ENCODE measurements around the gene SMARCB1.

SMARCB1 gene

GRCh38 chr22:23781065-23781464 lies 5.7 kb upstream of the SMARCB1 start:
- DNase-seq, result no peak

DNA sequence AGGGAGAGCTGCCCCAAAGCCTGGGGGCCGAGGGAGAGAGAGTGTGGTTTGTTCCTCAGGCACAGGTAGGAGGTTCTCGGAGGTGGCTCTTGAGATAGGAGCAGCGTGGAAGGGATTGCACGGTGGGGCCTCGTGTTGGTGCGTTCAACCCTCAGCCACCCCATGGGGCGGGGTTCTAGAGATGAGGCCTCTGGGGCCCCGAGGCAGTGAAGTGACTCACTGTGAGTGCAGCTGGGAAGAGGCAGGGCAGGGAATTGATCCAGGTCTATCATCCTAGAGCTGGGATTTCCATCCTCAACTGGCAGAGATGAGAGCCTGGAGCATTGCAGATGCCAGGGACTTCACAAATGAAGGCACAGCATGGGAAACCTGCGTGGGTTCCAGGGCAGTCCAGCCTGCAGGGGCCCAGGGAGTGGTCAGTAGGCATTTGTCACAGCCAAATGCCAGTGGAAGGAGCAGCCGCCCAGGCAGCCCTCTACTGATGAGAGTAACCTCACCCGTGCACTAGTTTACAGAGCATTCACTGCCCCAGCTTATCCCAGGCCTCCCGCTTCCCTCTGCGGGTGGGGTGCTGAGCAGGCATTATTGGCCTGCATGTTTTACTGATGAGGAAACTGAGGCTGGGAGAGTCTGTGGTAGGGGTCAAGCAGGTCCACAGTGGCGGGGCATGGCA lies 5.1 kb upstream of the SMARCB1 start:
- no peak for DNase-seq

GRCh38 chr22:23782252-23782651 lies 4.5 kb upstream of the SMARCB1 start:
- no peak for DNase-seq

DNA sequence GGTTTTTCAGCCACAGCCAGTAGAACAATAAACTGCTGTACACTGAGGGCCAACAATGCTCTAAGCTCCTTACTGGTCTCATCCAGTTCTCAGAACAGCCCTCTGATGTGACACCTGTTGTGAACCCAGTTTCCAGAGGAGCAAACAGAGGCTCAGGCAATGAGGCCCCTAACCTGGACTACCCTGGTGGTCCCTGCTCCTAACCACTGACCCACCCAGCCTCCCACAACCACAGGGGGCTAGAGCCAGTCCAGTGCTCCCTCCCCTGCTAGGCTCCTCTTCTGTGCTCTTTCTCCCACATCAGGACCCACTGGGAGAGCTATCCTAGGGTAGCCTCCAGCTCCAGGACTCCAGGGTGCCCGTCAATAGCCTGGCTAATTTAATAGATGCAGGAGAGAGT lies 4.1 kb upstream of the SMARCB1 start:
- DNase-seq, result no peak

GRCh38 chr22:23783265-23784150 lies 3.3 kb upstream of the SMARCB1 start:
- no peak for DNase-seq

- no peak for DNase-seq
These were observed 2.5 kb upstream of the SMARCB1 start for GRCh38 chr22:23784215-23784732.

DNA sequence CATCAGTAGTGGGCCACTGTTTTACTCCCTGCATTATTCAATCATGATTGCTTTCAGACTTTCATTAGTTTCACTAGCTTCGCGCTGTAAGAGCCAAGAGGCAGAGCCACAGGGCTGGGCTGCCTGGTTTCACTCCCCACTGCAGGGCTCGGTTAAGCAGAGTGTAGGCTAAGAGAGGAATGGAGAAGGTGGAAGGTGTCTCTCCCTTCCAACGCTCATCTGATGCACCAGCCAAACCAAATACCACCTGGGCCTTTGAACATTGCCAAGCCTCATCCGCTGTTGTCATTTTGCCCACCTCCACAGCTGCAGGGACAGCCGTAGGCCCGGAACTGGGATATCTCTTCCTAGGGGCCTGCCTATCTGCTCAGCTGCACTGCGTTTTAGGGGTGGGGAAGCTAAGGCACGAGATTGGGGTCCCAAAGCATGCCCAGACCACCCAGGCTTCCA lies 480 bp upstream of the SMARCB1 start:
- no peak for DNase-seq

DNA sequence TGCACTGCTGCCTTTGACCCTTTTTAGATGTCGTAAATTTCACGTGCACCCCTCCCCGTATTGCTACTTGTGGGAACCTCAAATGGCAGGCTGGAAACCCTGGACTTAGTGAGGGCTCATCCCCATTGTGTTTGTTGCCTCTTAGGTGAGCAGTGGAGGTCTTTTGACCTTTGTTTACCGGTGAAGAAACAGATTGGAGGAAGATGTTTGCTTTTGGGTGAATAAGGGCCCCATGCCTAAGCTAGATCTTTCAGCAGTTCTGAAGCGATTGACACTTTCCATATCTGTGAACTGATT lies 782 bp downstream of the SMARCB1 start:
- DNase-seq, result no peak

DNA sequence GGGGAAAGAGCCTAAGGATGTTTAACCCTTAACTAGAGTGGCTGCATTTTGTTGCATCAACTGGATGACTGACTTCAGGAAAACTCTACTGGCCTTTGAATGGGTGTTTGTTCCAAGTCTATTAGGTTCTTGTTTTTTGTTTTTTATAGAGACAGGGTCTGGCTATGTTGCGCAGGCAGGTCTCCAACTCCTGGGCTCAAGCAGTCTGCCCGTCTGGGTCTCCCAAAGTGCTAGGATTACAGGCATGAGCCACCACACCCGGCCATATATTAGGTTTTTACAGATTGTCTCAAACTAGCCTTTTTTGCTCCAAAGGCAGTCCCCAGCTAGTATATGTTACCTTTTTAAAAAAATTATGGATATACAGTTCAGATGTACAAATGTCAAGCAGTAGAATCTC lies 1.1 kb downstream of the SMARCB1 start:
- DNase-seq, result no peak

DNA sequence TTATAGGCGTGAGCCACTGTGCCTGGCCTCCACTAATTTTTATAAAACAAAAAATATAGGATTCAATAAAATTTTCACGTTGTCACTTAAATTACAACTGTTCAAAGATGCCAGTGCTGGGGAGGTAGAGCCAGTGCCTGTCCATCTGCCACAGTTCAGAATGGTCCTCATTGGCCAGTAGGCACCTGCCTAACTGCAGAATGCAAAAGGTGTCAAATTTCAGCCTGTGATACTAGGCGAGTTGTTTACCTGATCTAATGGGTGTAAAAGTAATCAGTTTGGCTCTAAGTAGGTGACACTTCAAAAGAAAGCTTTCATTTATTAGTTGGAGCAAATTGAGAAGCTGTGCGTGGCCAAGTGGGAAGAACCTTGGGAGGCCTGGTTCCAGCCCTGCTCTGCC lies 2.4 kb downstream of the SMARCB1 start:
- DNase-seq, result no peak

DNA sequence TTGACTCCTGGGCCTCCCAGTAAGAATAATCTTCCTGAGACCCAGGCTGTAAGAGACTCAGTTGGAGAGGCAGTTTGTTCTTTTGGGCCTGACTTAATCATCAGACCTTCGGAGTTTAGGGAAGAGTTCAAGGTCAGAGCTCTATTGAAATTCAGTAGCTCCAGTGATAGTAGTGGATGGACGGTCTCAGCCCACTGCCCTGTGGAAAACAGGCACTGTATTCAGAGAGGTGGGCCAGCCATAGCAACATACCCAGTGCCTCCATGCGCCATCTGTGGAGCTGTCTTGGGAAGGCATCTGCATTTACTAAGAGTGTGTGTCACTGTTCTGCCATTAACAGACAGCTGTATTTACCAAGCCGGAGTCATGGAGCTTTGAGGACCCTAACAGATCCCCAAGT lies 2.9 kb downstream of the SMARCB1 start:
- DNase-seq, result peak; percentile 68 to 71

DNA sequence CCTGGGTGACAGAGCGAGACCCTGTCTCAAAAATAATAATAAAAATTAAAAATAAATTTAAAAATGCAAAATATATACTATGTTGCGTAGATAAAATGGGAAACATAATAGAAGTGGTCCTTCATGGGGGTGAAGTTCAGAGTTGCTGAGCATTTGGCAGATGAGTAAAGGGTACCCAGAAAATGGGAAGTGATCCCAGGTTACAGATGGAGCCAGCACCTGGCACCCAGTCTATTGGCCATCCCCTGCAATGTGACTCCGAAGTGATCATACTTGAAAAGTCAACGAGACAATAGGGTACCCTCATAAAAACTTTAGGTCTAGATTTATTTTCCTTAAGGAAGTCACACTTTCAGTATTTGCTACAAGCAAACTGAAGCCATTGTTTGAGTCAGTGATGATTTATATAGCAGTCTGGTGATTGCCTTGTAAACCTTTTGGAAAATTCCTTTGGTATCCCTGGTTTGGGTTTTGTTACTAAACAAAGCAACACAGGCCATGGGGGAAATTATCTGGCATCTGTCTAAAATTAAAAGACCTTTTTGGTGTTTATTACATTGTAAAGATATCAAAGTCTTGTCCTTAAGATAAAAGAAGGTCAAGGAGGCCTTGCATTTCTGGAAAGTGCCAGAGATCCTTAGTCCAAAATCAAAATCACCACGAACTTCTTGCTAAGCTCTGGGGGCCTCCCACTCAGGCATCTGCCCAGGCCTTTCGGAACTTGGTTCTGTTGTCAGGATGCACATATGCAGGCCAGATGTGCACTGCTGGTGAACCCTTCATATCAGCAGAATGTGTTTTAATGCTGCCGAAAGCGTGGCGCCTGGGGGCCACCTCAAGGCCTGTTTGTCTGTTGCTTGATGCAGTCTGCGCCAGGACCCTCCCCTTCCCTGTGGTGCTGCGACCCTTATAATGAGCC lies 4.3 kb downstream of the SMARCB1 start:
- DNase-seq, result no peak

DNA sequence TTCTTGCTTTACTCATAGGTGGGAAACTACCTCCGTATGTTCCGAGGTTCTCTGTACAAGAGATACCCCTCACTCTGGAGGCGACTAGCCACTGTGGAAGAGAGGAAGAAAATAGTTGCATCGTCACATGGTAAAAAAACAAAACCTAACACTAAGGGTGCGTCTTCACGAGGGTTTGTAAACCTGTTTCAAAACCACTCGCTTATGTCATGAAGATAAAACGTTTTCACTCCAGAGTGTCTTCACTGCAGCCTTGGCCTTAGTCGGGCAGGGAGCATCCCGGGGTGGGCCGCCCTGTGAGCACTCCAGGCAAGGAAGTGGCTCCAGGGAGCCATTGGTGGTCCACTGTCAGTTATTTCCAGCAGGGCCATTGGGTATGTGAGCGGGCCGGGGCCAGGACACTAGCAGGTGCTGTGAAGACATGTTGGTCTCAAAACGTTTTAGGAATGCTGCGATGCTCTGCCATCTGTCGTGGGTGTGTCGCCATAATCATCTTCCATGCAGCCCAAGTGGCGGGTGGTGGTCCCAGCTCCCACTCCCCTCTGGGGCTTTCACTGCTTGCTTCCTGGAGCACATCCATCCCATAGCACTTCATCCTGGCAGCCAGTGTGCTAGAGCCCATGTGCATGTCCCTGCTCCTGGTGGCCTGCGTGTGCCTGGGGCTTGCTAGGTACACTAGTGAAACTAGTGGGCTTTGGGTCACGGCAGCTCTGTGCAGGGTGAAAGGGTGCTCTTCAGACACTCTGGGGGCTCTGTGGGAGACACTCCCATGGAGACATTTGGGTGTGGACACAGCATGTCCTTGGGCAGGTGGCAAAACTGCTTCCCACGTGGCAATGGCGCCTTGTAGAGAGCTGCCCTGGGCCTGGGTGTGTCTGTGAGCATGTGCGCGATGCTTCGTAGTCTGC lies 5.2 kb downstream of the SMARCB1 start:
- DNase-seq, result no peak

GRCh38 chr22:23793326-23793725 lies 6.6 kb downstream of the SMARCB1 start:
- DNase-seq, result no peak

- DNase-seq, result no peak
These were observed 9.7 kb downstream of the SMARCB1 start for GRCh38 chr22:23796461-23796860.

- DNase-seq, result no peak
These were observed 13.8 kb downstream of the SMARCB1 start for GRCh38 chr22:23800297-23801237.

GRCh38 chr22:23801238-23801821 lies 14.6 kb downstream of the SMARCB1 start:
- no peak for DNase-seq

- no peak for DNase-seq
These were observed 15.2 kb downstream of the SMARCB1 start for GRCh38 chr22:23801886-23802377.

GRCh38 chr22:23803001-23803819 lies 16.4 kb downstream of the SMARCB1 start:
- DNase-seq, result no peak
